Mesangial cell (primary cell): Measurements from ENCODE around the gene EFCC1. TPM values are rescaled to one million over a fixed set of nuclear protein-coding genes. Genes with fewer than 3 reads are reported as not detected.

ENCODE experiments used
- total RNA-seq: library from RNA; depleted of rRNA; stranded (reverse); fragments of >200 nt; gene quantifications from 2 replicates; pipeline ENCODE4 v1.2.3, GENCODE V29; 2015

EFCC1 gene, protein sequence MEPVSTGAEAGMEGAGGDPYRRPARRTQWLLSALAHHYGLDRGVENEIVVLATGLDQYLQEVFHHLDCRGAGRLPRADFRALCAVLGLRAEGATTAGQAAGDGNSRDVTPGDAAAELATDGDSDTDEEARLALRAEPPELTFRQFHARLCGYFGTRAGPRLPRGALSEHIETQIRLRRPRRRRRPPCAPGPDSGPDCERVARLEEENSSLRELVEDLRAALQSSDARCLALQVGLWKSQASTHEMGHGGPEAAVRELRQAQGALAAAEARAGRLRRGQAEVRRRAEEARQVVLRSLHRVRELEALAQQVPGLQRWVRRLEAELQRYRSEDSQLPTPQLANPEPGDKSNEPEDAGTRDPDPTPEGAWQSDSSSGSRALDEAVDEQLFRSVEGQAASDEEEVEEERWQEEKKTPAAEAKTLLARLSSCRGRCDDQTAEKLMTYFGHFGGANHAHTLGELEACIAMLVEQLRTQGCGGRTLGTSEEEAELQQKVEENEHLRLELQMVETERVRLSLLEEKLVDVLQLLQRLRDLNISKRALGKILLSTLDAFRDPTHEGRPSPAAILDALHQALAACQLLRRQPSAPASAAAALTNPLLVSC
- total RNA-seq, result not detected in 2 replicates

GRCh38 chr3:129001101-129001805 lies at the start of gene EFCC1:
EFCC1 (plus strand) TSS chr3:129001304; CDS start chr3:129001629, 325 bp downstream.

GRCh38 chr3:128993461-128994172 lies 7.5 kb upstream of the EFCC1 start, which contains the start of gene CFAP92:
CFAP92 (minus strand) TSS chr3:128994076; CDS start chr3:128993304, 772 bp downstream.

GRCh38 chr3:129060276-129061022 lies 59.3 kb downstream of the EFCC1 start, which contains the start of gene GP9:
GP9 (plus strand) TSS chr3:129060779; CDS start chr3:129061740, 961 bp downstream.

Other genes starting within 250 kb of the EFCC1 start
- gene ACAD9, start 121.7 kb upstream of the EFCC1 start, total RNA-seq, result 26.2 and 47.9 TPM in 2 replicates
- gene CFAP92, start 7.2 kb upstream of the EFCC1 start, total RNA-seq, result not detected in 2 replicates
- not detected in 2 replicates for gene GP9, start 59.5 kb downstream of the EFCC1 start, total RNA-seq
- 21.0 and 28.6 TPM in 2 replicates for gene RAB43, start 120.5 kb downstream of the EFCC1 start, total RNA-seq
- gene ISY1, start 159.8 kb downstream of the EFCC1 start, total RNA-seq, result 13.9 and 17.4 TPM in 2 replicates
- gene CNBP, start 182.6 kb downstream of the EFCC1 start, total RNA-seq, result 169 and 232 TPM in 2 replicates
- gene COPG1, start 248.3 kb downstream of the EFCC1 start, total RNA-seq, result 142 and 172 TPM in 2 replicates